Fibroblast of lung (primary cell): Measurements from ENCODE around the gene SRP72. TPM values are rescaled to one million over a fixed set of nuclear protein-coding genes. Genes with fewer than 3 reads are reported as not detected.

Source experiments
- DNase-seq, 2 donors: peaks; one replicate each; pipeline versions ENCODE4 v3.0.0 to v3.0.0-alpha.2; 2010; ENCODE audit warnings: low read depth in 2 of 2
- H2AFZ ChIP-seq: 2 replicates; pipeline ENCODE4 v1.5.1; 2012; ENCODE audit warnings: low read length, control low read depth, inconsistent platforms
- H3K27ac ChIP-seq: 2 replicates; pipeline ENCODE4 v1.5.1; 2011; ENCODE audit warnings: low read length, control low read depth; ENCODE audit not compliant: insufficient read depth
- H3K27me3 ChIP-seq: 2 replicates; pipeline ENCODE4 v1.5.1; 2011; ENCODE audit warnings: mild to moderate bottlenecking, low read length; ENCODE audit not compliant: control insufficient read depth, insufficient read depth
- H3K36me3 ChIP-seq: 2 replicates; pipeline ENCODE4 v1.5.1; 2011; ENCODE audit warnings: low read length; ENCODE audit not compliant: control insufficient read depth, insufficient read depth
- H3K4me1 ChIP-seq: 2 replicates; pipeline ENCODE4 v1.5.1; 2011; ENCODE audit warnings: low read length; ENCODE audit not compliant: control insufficient read depth, insufficient read depth; ENCODE audit errors: extremely low read depth
- H3K4me2 ChIP-seq: 2 replicates; pipeline ENCODE4 v1.5.1; 2011; ENCODE audit warnings: low read length, control low read depth; ENCODE audit not compliant: insufficient read depth; ENCODE audit errors: extremely low read depth
- H3K4me3 ChIP-seq, 4 experiments: fragments of 200-600 bp in 1 of 4; sonication (generic) in 1 of 4; replicated peaks in 1 of 4; 2 replicates each; pipeline ENCODE4 v1.5.1; 2011 to 2016; ENCODE audit warnings: low read length in 4 of 4, low read depth in 3 of 4, mild to moderate bottlenecking in 3 of 4, control low read depth in 2 of 4, inconsistent platforms in 1 of 4, mixed read lengths in 1 of 4; ENCODE audit not compliant: insufficient read depth in 1 of 4; ENCODE audit errors: control extremely low read depth in 1 of 4
- H3K79me2 ChIP-seq: 2 replicates; pipeline ENCODE4 v1.5.1; 2012; ENCODE audit warnings: mild to moderate bottlenecking, low read length, inconsistent platforms; ENCODE audit not compliant: control insufficient read depth, insufficient read depth
- H3K9ac ChIP-seq: 2 replicates; pipeline ENCODE4 v1.5.1; 2011; ENCODE audit warnings: mild to moderate bottlenecking, low read length, control low read depth; ENCODE audit not compliant: insufficient read depth
- H3K9me3 ChIP-seq: 2 replicates; pipeline ENCODE4 v1.5.1; 2012; ENCODE audit warnings: low read depth, low read length; ENCODE audit not compliant: control insufficient read depth, insufficient read depth
- H4K20me1 ChIP-seq: 2 replicates; pipeline ENCODE4 v1.5.1; 2011; ENCODE audit warnings: low read length; ENCODE audit not compliant: control insufficient read depth, insufficient read depth; ENCODE audit errors: extremely low read depth
- EZH2 ChIP-seq: IDR thresholded peaks from 2 replicates; pipeline ENCODE4 v1.5.1; 2012; ENCODE audit warnings: low read length, control low read depth, mild to moderate bottlenecking; ENCODE audit errors: missing control alignments
- polyA plus RNA-seq, 2 donors: library from polyadenylated mRNA; depleted of rRNA in 1 of 2; stranded (reverse) in 1 of 2; unstranded in 1 of 2; fragments of >200 nt; gene quantifications; 2 replicates each; pipeline ENCODE4 v1.2.1, GENCODE V29; 2011 to 2012; ENCODE audit warnings: missing spikeins in 1 of 2
- total RNA-seq: library from RNA; depleted of rRNA; stranded (reverse); fragments of >200 nt; gene quantifications from 2 replicates; pipeline ENCODE4 v1.2.1, GENCODE V29; 2014
- TF ChIP-seq, protein P1 (sequence below), 2 donors: IDR thresholded peaks in 1 of 2; conservative IDR thresholded peaks in 1 of 2; 1 replicate in 1 of 2; 2 replicates in 1 of 2; pipeline ENCODE4 v1.5.1; 2011 to 2012; ENCODE audit warnings: low read length in 2 of 2, control low read depth in 1 of 2, inconsistent platforms in 1 of 2, low read depth in 1 of 2, mild to moderate bottlenecking in 1 of 2

SRP72 gene
- total and polyA plus RNA-seq, 2 donors (not counting 1 experiment from before 2014, with no cell fraction given) = 72.3 to 181 TPM

- Histone ChIP-seq H3K36me3 (peaks cover 1% of the 10 kb centered on the region), H3K4me1 (no peaks in the 10 kb centered on the region), H3K9me3 (no peaks in the 10 kb centered on the region), H2AFZ (no peak overlapping the region), H3K79me2 (peaks cover 43% of the 10 kb centered on the region), H4K20me1 (no peaks in the 10 kb centered on the region), H3K4me3 (no peak overlapping the region), H3K27me3 (no peaks in the 10 kb centered on the region), H3K9ac (no peak overlapping the region), H3K4me2 (no peak overlapping the region), H3K27ac (no peak overlapping the region)
- DNase-seq = no peak
- no peak for TF ChIP-seq EZH2
- TF ChIP-seq, protein P1, sequence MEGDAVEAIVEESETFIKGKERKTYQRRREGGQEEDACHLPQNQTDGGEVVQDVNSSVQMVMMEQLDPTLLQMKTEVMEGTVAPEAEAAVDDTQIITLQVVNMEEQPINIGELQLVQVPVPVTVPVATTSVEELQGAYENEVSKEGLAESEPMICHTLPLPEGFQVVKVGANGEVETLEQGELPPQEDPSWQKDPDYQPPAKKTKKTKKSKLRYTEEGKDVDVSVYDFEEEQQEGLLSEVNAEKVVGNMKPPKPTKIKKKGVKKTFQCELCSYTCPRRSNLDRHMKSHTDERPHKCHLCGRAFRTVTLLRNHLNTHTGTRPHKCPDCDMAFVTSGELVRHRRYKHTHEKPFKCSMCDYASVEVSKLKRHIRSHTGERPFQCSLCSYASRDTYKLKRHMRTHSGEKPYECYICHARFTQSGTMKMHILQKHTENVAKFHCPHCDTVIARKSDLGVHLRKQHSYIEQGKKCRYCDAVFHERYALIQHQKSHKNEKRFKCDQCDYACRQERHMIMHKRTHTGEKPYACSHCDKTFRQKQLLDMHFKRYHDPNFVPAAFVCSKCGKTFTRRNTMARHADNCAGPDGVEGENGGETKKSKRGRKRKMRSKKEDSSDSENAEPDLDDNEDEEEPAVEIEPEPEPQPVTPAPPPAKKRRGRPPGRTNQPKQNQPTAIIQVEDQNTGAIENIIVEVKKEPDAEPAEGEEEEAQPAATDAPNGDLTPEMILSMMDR (conservative IDR thresholded peaks at IDR 0.05 in 1 of 2, IDR thresholded peaks at IDR 0.05 in 1 of 2; ENCODE audit: low read depth in 1 of 2, low read length in 2 of 2) = no peak
Measured at GRCh38 chr4:56440983-56441382, 26.4 kb upstream of the SRP72 start.

DNA sequence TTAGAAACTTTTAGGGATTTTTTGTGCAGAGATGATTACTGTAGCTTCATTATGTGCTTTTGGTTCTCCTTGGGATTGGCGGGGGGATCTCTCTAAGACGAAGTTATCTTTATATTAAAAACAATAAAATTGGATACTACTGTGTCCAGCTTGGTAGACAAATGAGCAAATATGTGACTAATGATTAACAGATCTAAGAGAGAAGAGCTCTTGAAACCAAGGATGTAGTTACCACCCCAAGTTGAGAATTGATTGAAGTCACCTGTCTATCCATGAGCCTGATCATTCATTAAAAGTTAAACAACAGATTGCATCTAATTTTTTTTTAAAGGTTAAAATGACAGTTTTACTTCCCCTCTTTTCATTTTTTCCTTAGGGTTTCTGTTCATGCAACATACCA is 22.7 kb upstream of the SRP72 start:
- no peak overlapping the region for H3K4me2 ChIP-seq
- H3K79me2 ChIP-seq = peaks cover 19% of the 10 kb centered on the region
- no peak overlapping the region for H3K9ac ChIP-seq
- DNase-seq = no peak
- TF ChIP-seq, protein P1 (conservative IDR thresholded peaks at IDR 0.05 in 1 of 2, IDR thresholded peaks at IDR 0.05 in 1 of 2; ENCODE audit: low read depth in 1 of 2, low read length in 2 of 2) = no peak
- TF ChIP-seq EZH2 = no peak
- no peak overlapping the region for H3K4me3 ChIP-seq
- H3K36me3 ChIP-seq = peaks cover 1% of the 10 kb centered on the region
- H4K20me1 ChIP-seq = no peaks in the 10 kb centered on the region
- no peak overlapping the region for H2AFZ ChIP-seq
- no peaks in the 10 kb centered on the region for H3K4me1 ChIP-seq
- no peaks in the 10 kb centered on the region for H3K27me3 ChIP-seq
- H3K27ac ChIP-seq = no peak overlapping the region
- no peaks in the 10 kb centered on the region for H3K9me3 ChIP-seq

DNA sequence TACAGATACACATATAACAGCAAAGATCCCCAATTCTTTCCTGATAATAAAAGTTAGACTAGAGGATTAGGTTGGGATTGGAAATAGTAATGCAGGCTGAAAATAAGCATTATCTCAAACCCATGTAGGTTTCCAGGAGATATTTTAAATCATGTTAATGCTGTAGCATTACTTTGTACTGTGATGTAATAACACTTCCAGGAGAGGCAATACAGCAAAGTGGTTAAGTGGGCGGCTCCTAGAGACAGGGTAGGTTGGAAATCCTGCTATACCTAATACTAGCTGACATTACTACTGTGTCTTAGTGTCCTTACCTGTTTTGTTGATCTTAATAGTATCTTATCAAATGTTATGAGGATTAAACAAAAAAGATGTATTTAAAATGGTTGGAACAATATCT is 21.7 kb upstream of the SRP72 start:
- no peaks in the 10 kb centered on the region for H3K27me3 ChIP-seq
- no peaks in the 10 kb centered on the region for H4K20me1 ChIP-seq
- H3K36me3 ChIP-seq = peaks cover 1% of the 10 kb centered on the region
- H2AFZ ChIP-seq = no peak overlapping the region
- no peak overlapping the region for H3K4me2 ChIP-seq
- no peak overlapping the region for H3K27ac ChIP-seq
- H3K79me2 ChIP-seq = peaks cover 9% of the 10 kb centered on the region
- TF ChIP-seq, protein P1 (conservative IDR thresholded peaks at IDR 0.05 in 1 of 2, IDR thresholded peaks at IDR 0.05 in 1 of 2; ENCODE audit: low read depth in 1 of 2, low read length in 2 of 2) = no peak
- no peak for TF ChIP-seq EZH2
- H3K4me1 ChIP-seq = no peaks in the 10 kb centered on the region
- H3K9me3 ChIP-seq = no peaks in the 10 kb centered on the region
- peak in 1 of 2 donors; percentile 34 for DNase-seq
- no peak overlapping the region for H3K4me3 ChIP-seq
- no peak overlapping the region for H3K9ac ChIP-seq
